Ascending aorta (tissue), 2 donors: Measurements from ENCODE around the gene UBE2H. TPM values are rescaled to one million over a fixed set of nuclear protein-coding genes. Genes with fewer than 3 reads are reported as not detected.
A peak's percentile ranks its signal among the peaks of the same experiment; 100 is the strongest.

Experiments used
- DNase-seq, 2 donors: peaks; one replicate each; pipeline ENCODE4 v3.0.0-alpha.2; 2019; ENCODE audit warnings: low spot score in 2 of 2
- H3K27ac ChIP-seq, 2 donors: fragments of 200-600 bp; sonication (generic); one replicate each; pipeline ENCODE4 v1.5.1; 2016 to 2017; ENCODE audit warnings: mild to moderate bottlenecking in 1 of 2
- H3K27me3 ChIP-seq: fragments of 200-600 bp; sonication (generic); one replicate; pipeline ENCODE4 v1.5.1; 2017
- H3K36me3 ChIP-seq, 2 donors: fragments of 200-600 bp; sonication (generic); one replicate each; pipeline ENCODE4 v1.5.1; 2016
- H3K4me1 ChIP-seq, 2 donors: fragments of 200-600 bp; sonication (generic); one replicate each; pipeline ENCODE4 v1.5.1; 2016 to 2017; ENCODE audit warnings: mild to moderate bottlenecking in 1 of 2
- H3K4me3 ChIP-seq, 2 donors: fragments of 200-600 bp; sonication (generic); one replicate each; pipeline ENCODE4 v1.5.1; 2016 to 2017; ENCODE audit warnings: mild to moderate bottlenecking in 1 of 2
- H3K9me3 ChIP-seq, 2 donors: fragments of 200-600 bp; sonication (generic); one replicate each; pipeline ENCODE4 v1.5.1; 2016
- CTCF ChIP-seq, 3 experiments: fragments of 200-600 bp in 2 of 3; fragments of 450-650 bp in 1 of 3; sonication (generic) in 2 of 3; IDR thresholded peaks; one replicate each; pipeline ENCODE4 v1.5.1; 2016 to 2019; ENCODE audit warnings: antibody characterized with exemption in 3 of 3, mild to moderate bottlenecking in 1 of 3, moderate library complexity in 1 of 3
- intact Hi-C: fragments of 100-400 bp; cut with DNase I; formaldehyde crosslinking; loops from one replicate; pipeline ENCODE4 v1.15.1; 2023
- total RNA-seq: library from RNA; depleted of rRNA; stranded (reverse); fragments of >200 nt; gene quantifications from one replicate; pipeline ENCODE4 v1.1.0, GENCODE V29; 2016

Gene UBE2H
- total RNA-seq, 1 donor from 2014 or later = 83.9 TPM

GRCh38 chr7:129917934-129918333 lies 34.8 kb downstream of the UBE2H start:
- H3K36me3 ChIP-seq = peaks cover 0 to 4% of the 10 kb centered on the region in 2 donors
- peak overlapping the region in 1 of 2 donors; percentile 48 for H3K27ac ChIP-seq
- no peak overlapping the region for H3K4me3 ChIP-seq
- no peak for DNase-seq
- H3K27me3 ChIP-seq = no peaks in the 10 kb centered on the region
- no peaks in the 10 kb centered on the region for H3K9me3 ChIP-seq
- intact Hi-C loops = loop anchor here (5.0 kb wide), 1 partner anchor 41 kb away; no protein-coding TSS in a partner anchor
- no peak for TF ChIP-seq CTCF (IDR thresholded peaks at IDR 0.05)
- peaks cover 0 to 45% of the 10 kb centered on the region in 2 donors for H3K4me1 ChIP-seq

- peak overlapping the region in 1 of 2 donors; percentile 8 for H3K27ac ChIP-seq
- DNase-seq = no peak
- no peaks in the 10 kb centered on the region for H3K9me3 ChIP-seq
- no peak overlapping the region for H3K4me3 ChIP-seq
- H3K36me3 ChIP-seq = peaks cover 0 to 4% of the 10 kb centered on the region in 2 donors
- peaks cover 0 to 45% of the 10 kb centered on the region in 2 donors for H3K4me1 ChIP-seq
- intact Hi-C loops = loop anchor here (5.0 kb wide), 1 partner anchor 37 kb away; no protein-coding TSS in a partner anchor
- no peak for TF ChIP-seq CTCF (IDR thresholded peaks at IDR 0.05)
- H3K27me3 ChIP-seq = no peaks in the 10 kb centered on the region
Observed at GRCh38 chr7:129914536-129915272, 38.1 kb downstream of the UBE2H start.

- Histone ChIP-seq H3K4me3 (no peak overlapping the region), H3K9me3 (no peaks in the 10 kb centered on the region), H3K4me1 (peaks cover 0 to 48% of the 10 kb centered on the region in 2 donors), H3K27me3 (no peaks in the 10 kb centered on the region), H3K27ac (no peak overlapping the region), H3K36me3 (peaks cover 0 to 4% of the 10 kb centered on the region in 2 donors)
- no peak for TF ChIP-seq CTCF (IDR thresholded peaks at IDR 0.05)
- intact Hi-C loops = no loop called here
- no peak for DNase-seq
Observed at GRCh38 chr7:129913428-129913827, 39.3 kb downstream of the UBE2H start.

GRCh38 chr7:129911790-129912189 lies 41.0 kb downstream of the UBE2H start:
- Histone ChIP-seq H3K4me1 (peaks cover 3 to 48% of the 10 kb centered on the region in 2 donors), H3K4me3 (no peak overlapping the region), H3K36me3 (peaks cover 0 to 4% of the 10 kb centered on the region in 2 donors), H3K27ac (no peak overlapping the region), H3K9me3 (no peaks in the 10 kb centered on the region), H3K27me3 (no peaks in the 10 kb centered on the region)
- DNase-seq = no peak
- intact Hi-C loops = no loop called here
- no peak for TF ChIP-seq CTCF (IDR thresholded peaks at IDR 0.05)

- no peaks in the 10 kb centered on the region for H3K27me3 ChIP-seq
Observed at GRCh38 chr7:129909669-129910068, 43.1 kb downstream of the UBE2H start.

More at GRCh38 chr7:129909669-129910068, 43.1 kb downstream of the UBE2H start:
- Histone ChIP-seq H3K4me1 (peaks cover 3 to 34% of the 10 kb centered on the region in 2 donors), H3K9me3 (no peaks in the 10 kb centered on the region), H3K36me3 (peaks cover under 1 to 4% of the 10 kb centered on the region in 2 donors), H3K27ac (no peak overlapping the region), H3K4me3 (no peak overlapping the region)
- TF ChIP-seq CTCF (IDR thresholded peaks at IDR 0.05) = no peak
- intact Hi-C loops = no loop called here
- no peak for DNase-seq
